GM12875 (cell line): Measurements from ENCODE around the gene LONRF2.

Source experiments
- H3K4me3 ChIP-seq: one replicate; pipeline ENCODE4 v1.5.1; 2011; ENCODE audit warnings: low read depth, low read length, control low read depth
- TF ChIP-seq, protein P1 (sequence below): IDR thresholded peaks from 2 replicates; pipeline ENCODE4 v1.5.1; 2011; ENCODE audit warnings: low read depth, mild to moderate bottlenecking, control low read depth, inconsistent platforms, low read length, moderate library complexity, borderline replicate concordance; ENCODE audit not compliant: insufficient read depth

The LONRF2 gene

GRCh38 chr2:100320547-100321178, 1.6 kb downstream of the LONRF2 start:
- H3K4me3 ChIP-seq, result no peak overlapping the region
- TF ChIP-seq, protein P1, sequence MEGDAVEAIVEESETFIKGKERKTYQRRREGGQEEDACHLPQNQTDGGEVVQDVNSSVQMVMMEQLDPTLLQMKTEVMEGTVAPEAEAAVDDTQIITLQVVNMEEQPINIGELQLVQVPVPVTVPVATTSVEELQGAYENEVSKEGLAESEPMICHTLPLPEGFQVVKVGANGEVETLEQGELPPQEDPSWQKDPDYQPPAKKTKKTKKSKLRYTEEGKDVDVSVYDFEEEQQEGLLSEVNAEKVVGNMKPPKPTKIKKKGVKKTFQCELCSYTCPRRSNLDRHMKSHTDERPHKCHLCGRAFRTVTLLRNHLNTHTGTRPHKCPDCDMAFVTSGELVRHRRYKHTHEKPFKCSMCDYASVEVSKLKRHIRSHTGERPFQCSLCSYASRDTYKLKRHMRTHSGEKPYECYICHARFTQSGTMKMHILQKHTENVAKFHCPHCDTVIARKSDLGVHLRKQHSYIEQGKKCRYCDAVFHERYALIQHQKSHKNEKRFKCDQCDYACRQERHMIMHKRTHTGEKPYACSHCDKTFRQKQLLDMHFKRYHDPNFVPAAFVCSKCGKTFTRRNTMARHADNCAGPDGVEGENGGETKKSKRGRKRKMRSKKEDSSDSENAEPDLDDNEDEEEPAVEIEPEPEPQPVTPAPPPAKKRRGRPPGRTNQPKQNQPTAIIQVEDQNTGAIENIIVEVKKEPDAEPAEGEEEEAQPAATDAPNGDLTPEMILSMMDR, result no peak

GRCh38 chr2:100317634-100318033, 4.7 kb downstream of the LONRF2 start:
- H3K4me3 ChIP-seq, result no peak overlapping the region
- TF ChIP-seq, protein P1, result no peak

DNA sequence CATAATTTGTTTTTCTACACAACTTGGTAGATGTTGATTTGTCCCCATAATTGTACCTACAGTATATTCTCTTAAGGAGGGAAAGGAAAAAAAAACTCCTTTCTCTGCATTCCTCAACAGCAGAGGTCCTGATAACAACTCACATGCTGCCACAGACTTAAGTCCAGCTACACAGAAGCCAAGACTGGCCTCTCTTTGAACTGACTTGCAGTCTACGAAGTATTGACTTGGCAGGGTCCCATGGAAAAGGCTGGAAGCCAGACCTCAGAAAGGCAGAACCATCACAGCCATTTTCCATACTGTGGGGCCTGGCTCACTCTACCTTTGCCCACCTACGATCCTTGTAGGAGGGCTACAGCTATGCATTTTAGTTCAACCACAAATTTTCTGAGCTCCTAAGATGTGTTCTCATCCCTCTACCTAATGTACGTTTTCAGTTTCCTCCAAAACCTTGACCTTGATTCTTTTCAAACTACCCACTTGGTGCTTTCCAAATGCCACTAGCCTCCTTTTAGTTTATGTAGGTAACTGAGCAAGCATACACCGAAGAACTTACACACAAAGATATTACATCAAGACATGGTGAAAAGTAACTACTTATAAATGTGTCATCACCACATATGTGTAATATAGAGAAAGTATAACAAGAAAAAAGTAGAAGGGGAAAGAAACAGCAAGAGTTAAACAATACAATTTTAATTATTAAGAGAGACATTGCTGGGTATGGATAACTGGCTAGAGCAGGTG, 12.2 kb downstream of the LONRF2 start:
- no peak overlapping the region for H3K4me3 ChIP-seq
- TF ChIP-seq, protein P1, result no peak

- H3K4me3 ChIP-seq, result no peak overlapping the region
- TF ChIP-seq, protein P1, result no peak
Measured at GRCh38 chr2:100309311-100309710, 13.0 kb downstream of the LONRF2 start.

DNA sequence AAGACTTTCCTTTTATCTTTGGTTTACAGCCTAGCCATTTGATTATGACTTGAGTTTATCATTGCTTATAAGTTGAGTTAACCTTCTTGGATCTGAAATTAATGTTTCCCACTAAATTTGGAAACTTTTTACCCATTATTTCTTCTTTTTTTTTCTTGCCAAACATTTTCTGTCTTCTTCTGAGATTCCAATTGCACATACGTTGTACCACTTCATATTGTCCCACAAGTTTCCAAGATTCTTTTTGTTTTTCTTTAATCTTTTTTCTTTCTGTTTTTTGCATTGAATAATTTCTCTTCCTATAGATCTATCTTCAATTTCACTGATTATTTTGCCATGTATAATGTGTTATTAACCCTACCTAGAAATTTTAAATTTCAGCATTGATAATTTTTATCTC, 18.6 kb downstream of the LONRF2 start:
- TF ChIP-seq, protein P1, result no peak

GRCh38 chr2:100302585-100302892, 19.8 kb downstream of the LONRF2 start:
- H3K4me3 ChIP-seq, result no peak overlapping the region
- TF ChIP-seq, protein P1, result no peak

More for the DNA sequence above, 18.6 kb downstream of the LONRF2 start:
- H3K4me3 ChIP-seq, result no peak overlapping the region

- H3K4me3 ChIP-seq, result no peak overlapping the region
- TF ChIP-seq, protein P1, result no peak
Measured at GRCh38 chr2:100301881-100302584, 20.3 kb downstream of the LONRF2 start.
